Kidney epithelial cell (primary cell): ENCODE measurements around the gene MED13L. TPM values are rescaled to one million over a fixed set of nuclear protein-coding genes. Genes with fewer than 3 reads are reported as not detected.
"Not testable (repeated sequence)": the region's sequence is repeated elsewhere in the genome, so short reads cannot be mapped to it uniquely, and the experiment has no call there.

ENCODE experiments used
- DNase-seq: peaks from one replicate; pipeline ENCODE4 v3.0.0-alpha.2; 2010; ENCODE audit warnings: low read depth
- H3K27me3 ChIP-seq: 2 replicates; pipeline ENCODE4 v1.6.0; 2011; ENCODE audit warnings: low read length; ENCODE audit not compliant: control insufficient read depth, insufficient read depth
- H3K36me3 ChIP-seq: 2 replicates; pipeline ENCODE4 v1.5.1; 2011; ENCODE audit warnings: low read length; ENCODE audit not compliant: control insufficient read depth, insufficient read depth
- H3K4me3 ChIP-seq: 2 replicates; pipeline ENCODE4 v1.5.1; 2011; ENCODE audit warnings: low read depth, mild to moderate bottlenecking, control low read depth, low read length
- total RNA-seq: library from RNA; depleted of rRNA; stranded (reverse); fragments of >200 nt; gene quantifications from 2 replicates; pipeline ENCODE4 v1.2.3, GENCODE V29; 2015
- TF ChIP-seq, protein P1 (sequence below): IDR thresholded peaks from 2 replicates; pipeline ENCODE4 v1.5.1; 2011; ENCODE audit warnings: mild to moderate bottlenecking, moderate library complexity, low read length, control low read depth, inconsistent platforms; ENCODE audit not compliant: insufficient read depth, poor library complexity, severe bottlenecking

Gene MED13L
- total RNA-seq, 1 donor from 2014 or later: 45.9 TPM

DNA sequence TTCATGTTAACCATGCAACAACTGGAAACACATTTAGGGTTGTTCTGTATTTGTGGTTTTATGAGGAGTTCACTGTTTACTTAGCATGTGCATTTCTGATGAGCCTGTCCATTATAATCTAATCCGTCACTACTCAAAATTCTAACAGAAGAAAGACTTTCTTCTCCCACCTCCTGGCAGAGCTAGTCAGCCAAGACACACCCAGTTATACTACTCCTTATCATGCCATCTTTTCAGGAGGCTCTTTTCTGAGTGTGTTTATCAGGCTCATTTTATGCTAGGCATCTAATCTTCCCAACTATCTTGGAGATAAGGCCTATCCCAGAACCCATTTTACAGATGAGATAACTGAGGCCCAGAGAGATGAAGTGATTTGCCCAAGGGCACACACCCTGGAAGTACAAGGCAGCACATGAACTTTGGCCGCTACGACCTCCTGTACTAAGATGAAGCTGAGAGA, 10.4 kb upstream of the MED13L start:
- TF ChIP-seq, protein P1, sequence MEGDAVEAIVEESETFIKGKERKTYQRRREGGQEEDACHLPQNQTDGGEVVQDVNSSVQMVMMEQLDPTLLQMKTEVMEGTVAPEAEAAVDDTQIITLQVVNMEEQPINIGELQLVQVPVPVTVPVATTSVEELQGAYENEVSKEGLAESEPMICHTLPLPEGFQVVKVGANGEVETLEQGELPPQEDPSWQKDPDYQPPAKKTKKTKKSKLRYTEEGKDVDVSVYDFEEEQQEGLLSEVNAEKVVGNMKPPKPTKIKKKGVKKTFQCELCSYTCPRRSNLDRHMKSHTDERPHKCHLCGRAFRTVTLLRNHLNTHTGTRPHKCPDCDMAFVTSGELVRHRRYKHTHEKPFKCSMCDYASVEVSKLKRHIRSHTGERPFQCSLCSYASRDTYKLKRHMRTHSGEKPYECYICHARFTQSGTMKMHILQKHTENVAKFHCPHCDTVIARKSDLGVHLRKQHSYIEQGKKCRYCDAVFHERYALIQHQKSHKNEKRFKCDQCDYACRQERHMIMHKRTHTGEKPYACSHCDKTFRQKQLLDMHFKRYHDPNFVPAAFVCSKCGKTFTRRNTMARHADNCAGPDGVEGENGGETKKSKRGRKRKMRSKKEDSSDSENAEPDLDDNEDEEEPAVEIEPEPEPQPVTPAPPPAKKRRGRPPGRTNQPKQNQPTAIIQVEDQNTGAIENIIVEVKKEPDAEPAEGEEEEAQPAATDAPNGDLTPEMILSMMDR: no peak
- Histone ChIP-seq H3K36me3 (no peaks in the 10 kb centered on the region), H3K27me3 (no peaks in the 10 kb centered on the region), H3K4me3 (no peak overlapping the region)
- DNase-seq: no peak

DNA sequence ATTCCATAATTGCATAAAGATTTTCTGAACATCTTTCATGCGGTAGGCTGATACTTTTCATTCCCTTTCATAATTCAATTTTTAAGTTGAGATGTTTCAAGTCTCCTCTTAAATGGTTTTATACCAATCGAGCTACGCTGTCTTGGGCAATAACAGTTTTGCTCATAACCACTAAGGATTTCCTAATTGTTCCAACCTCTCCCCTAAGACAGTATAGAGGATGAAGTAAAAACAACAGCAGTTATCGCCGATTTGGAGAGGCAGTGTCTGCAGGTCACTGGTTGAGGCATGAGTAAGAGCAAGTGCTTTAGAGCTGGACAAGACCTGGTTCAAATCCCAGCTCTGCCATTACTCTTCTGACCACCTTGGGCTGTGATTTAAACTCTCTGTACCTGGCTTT, 6.9 kb upstream of the MED13L start:
- TF ChIP-seq, protein P1: no peak
- H3K27me3 ChIP-seq: no peaks in the 10 kb centered on the region
- no peak for DNase-seq

DNA sequence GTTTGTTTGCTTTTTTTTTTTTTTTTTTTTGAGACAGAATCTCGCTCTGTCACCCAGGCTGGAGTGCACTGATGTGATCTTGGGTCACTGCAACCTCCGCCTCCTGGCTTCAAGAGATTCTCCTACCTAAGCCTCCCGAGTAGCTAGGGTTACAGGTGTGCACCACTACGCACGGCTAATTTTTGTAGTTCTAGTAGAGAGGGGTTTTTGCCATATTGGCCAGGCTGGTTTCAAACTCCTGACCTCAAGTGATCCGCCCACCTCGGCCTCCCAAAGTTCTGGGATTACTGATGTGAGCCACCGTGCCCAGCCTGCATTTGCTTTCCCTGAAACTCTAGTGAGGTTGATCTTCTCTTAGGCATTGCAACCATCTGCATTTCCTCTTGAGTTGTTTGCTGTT, 6.4 kb upstream of the MED13L start:
- H3K27me3 ChIP-seq, H3K4me3 ChIP-seq, DNase-seq, H3K36me3 ChIP-seq: not testable (repeated sequence)

More for the DNA sequence above, 6.9 kb upstream of the MED13L start:
- no peaks in the 10 kb centered on the region for H3K36me3 ChIP-seq
- no peak overlapping the region for H3K4me3 ChIP-seq

DNA sequence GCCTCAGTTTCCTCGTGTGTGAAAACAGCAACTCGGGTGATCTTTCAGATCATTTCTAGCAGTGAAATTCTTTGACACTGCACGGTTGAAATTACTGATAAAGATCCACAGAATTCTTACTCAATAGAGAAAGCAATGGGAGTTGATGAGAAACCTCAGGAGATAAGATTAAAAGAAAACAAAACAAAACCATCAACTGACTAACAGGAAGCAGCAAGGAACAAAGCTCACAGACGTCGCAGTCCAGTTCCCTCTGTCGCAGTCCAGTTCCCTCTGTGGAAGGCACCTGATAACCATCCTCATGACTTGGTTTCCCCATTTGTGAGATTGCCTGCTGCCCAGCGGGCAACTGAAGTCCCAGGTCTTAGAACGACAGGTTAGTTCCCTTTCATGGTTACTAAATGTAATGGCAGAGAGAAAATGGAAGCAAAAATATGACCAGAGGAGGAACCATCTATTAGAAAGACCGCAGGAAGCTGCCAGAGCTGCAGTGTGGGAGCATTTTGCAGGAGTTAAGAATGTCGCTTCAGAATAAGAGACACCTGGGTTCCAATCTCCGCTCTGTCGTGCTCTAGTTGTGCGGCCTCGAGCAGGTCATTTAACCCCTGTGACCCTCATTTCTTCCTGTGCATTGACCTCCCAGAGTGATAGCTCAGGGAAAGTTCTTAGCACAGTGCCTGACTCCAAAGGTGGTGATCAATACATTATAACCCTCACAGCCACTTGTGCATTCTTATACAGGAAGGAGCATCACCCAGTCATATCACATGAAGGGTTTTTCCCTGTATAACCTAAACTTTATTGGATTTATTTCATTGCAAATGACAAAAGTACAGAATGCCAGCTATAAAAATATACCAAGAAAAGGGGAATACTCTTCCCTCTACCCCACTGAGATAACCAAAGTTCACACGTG, 5.1 kb upstream of the MED13L start:
- TF ChIP-seq, protein P1: no peak
- no peaks in the 10 kb centered on the region for H3K27me3 ChIP-seq
- H3K36me3 ChIP-seq: no peaks in the 10 kb centered on the region
- DNase-seq: no peak
- H3K4me3 ChIP-seq: no peak overlapping the region

DNA sequence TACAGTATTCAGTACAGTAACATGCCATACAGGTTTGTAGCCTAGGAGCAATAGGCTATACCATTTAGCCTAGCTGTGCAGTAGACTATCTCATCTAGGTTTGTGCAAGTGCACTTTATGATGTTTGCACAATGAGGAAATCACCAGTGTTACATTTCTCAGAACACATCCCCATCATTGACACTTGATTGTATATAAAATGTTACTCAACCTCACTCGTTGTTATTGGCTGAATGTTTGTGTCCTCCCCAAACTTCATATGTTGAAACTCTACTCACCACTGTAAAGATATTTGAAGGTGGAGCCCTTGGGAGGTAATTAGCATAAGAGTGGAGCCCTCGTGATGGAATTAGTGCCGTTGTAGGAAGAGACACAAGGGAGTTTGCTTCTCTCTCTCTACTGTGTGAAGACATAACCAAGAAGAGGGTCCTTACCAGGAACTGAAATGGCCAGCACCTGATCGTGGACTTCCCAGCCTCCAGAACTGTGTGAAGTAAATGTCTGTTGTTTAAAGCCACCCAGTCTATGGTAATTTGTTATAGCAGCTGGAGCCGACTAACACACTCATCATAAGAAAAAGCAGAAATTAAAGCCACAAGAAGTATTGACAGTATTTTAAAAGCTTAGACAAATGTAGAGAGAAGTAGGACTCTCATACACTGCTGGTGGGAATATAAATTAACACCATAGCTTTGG, 3.2 kb upstream of the MED13L start:
- no peak for DNase-seq
- Histone ChIP-seq H3K36me3 (no peaks in the 10 kb centered on the region), H3K4me3 (no peak overlapping the region), H3K27me3 (no peaks in the 10 kb centered on the region)
- TF ChIP-seq, protein P1: no peak

DNA sequence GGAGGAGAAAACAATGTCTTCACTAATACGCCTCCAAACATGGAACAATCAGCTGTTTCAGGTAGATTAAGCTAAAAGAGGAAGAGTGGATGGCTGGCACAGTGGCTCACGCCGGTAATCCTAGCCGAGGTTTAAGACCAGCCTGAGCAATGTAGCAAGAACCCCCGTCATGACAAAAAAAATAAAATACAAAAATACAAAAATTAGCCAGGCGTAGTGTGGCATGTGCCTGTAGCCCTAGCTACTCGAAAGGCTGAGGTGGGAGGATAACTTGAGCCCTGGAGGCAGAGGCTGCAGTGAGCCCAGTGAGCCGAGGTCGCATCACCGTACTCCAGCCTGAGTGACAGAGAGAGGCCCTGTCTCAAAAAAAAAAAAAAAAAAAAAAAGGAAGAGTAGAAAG, 1.2 kb upstream of the MED13L start:
- Histone ChIP-seq H3K36me3 (no peaks in the 10 kb centered on the region), H3K4me3 (no peak overlapping the region), H3K27me3 (no peaks in the 10 kb centered on the region)
- TF ChIP-seq, protein P1: no peak
- no peak for DNase-seq
